CD14-positive monocyte (primary cell): ENCODE measurements around the gene L3MBTL4. TPM values are rescaled to one million over a fixed set of nuclear protein-coding genes. Genes with fewer than 3 reads are reported as not detected.

ENCODE experiments used
- DNase-seq, 3 donors: peaks; one replicate each; pipeline ENCODE4 v3.0.0-alpha.2; 2011 to 2022
- H2AFZ ChIP-seq: 2 replicates; pipeline ENCODE4 v1.6.0; 2012; ENCODE audit warnings: mild to moderate bottlenecking, low read depth, low read length, inconsistent platforms; ENCODE audit not compliant: insufficient read depth, poor library complexity, severe bottlenecking
- H3K27ac ChIP-seq, 2 donors: 1 replicate in 1 of 2; 2 replicates in 1 of 2; pipeline ENCODE4 v1.5.1; 2012 to 2013; ENCODE audit warnings: low read length in 2 of 2, control low read depth in 1 of 2, inconsistent platforms in 1 of 2, low read depth in 1 of 2, mild to moderate bottlenecking in 1 of 2
- H3K27me3 ChIP-seq, 2 donors: one replicate each; pipeline versions ENCODE4 v1.6.0 to v1.6.1; 2011 to 2013; ENCODE audit warnings: low read length in 2 of 2; ENCODE audit not compliant: control insufficient read depth in 2 of 2, insufficient read depth in 2 of 2
- H3K36me3 ChIP-seq, 2 donors: replicated peaks in 1 of 2; 1 replicate in 1 of 2; 2 replicates in 1 of 2; pipeline versions ENCODE4 v1.5.1 to v1.6.1; 2012 to 2013; ENCODE audit warnings: low read length in 2 of 2, control low read depth in 1 of 2, inconsistent platforms in 1 of 2, mild to moderate bottlenecking in 1 of 2; ENCODE audit not compliant: insufficient read depth in 2 of 2, control insufficient read depth in 1 of 2
- H3K4me1 ChIP-seq, 2 donors: 1 replicate in 1 of 2; 2 replicates in 1 of 2; pipeline versions ENCODE4 v1.5.1 to v1.6.1; 2012 to 2013; ENCODE audit warnings: low read length in 2 of 2, control low read depth in 1 of 2, inconsistent platforms in 1 of 2, mild to moderate bottlenecking in 1 of 2, moderate library complexity in 1 of 2; ENCODE audit not compliant: insufficient read depth in 2 of 2, control insufficient read depth in 1 of 2
- H3K4me2 ChIP-seq: replicated peaks from 2 replicates; pipeline ENCODE3; 2012; ENCODE audit warnings: low read length, moderate library complexity, mild to moderate bottlenecking; ENCODE audit not compliant: poor library complexity, severe bottlenecking; ENCODE audit errors: extremely low read depth
- H3K4me3 ChIP-seq, 3 experiments: fragments of 200-600 bp in 1 of 3; sonication (generic) in 1 of 3; replicated peaks in 1 of 3; 1 replicate in 2 of 3; 2 replicates in 1 of 3; pipeline ENCODE4 v1.5.1; 2011 to 2013; ENCODE audit warnings: low read length in 3 of 3, mild to moderate bottlenecking in 3 of 3, control low read depth in 2 of 3, low read depth in 2 of 3, inconsistent platforms in 1 of 3, moderate library complexity in 1 of 3
- H3K79me2 ChIP-seq: 2 replicates; pipeline ENCODE4 v1.6.0; 2012; ENCODE audit warnings: mild to moderate bottlenecking, control low read depth, inconsistent platforms, low read length, moderate library complexity; ENCODE audit not compliant: insufficient read depth
- H3K9ac ChIP-seq: 2 replicates; pipeline ENCODE4 v1.6.0; 2017; ENCODE audit warnings: low read length, mild to moderate bottlenecking; ENCODE audit not compliant: insufficient read depth, poor library complexity, severe bottlenecking
- H3K9me3 ChIP-seq, 2 donors: replicated peaks in 1 of 2; 1 replicate in 1 of 2; 2 replicates in 1 of 2; pipeline versions ENCODE4 v1.5.1 to v1.6.1; 2012 to 2013; ENCODE audit warnings: low read length in 2 of 2, control low read depth in 1 of 2; ENCODE audit not compliant: control insufficient read depth in 1 of 2, insufficient read depth in 1 of 2
- H4K20me1 ChIP-seq: 2 replicates; pipeline ENCODE4 v1.6.0; 2012; ENCODE audit warnings: mild to moderate bottlenecking, low read length, control low read depth, moderate library complexity; ENCODE audit not compliant: insufficient read depth
- H3K27ac Mint-ChIP-seq, 7 donors: one replicate each; pipeline ENCODE4 v1.8.0; 2020; ENCODE audit warnings: mild to moderate bottlenecking in 7 of 7, mixed read lengths in 7 of 7, moderate library complexity in 6 of 7, inconsistent platforms in 2 of 7
- H3K27me3 Mint-ChIP-seq, 3 donors: one replicate each; pipeline ENCODE4 v1.8.0; 2021 to 2022; ENCODE audit warnings: low read depth in 3 of 3, mild to moderate bottlenecking in 3 of 3, mixed read lengths in 3 of 3, moderate library complexity in 3 of 3, inconsistent platforms in 1 of 3
- H3K36me3 Mint-ChIP-seq, 2 donors: one replicate each; pipeline ENCODE4 v1.8.0; 2020; ENCODE audit warnings: mixed read lengths in 2 of 2, inconsistent platforms in 1 of 2, mild to moderate bottlenecking in 1 of 2
- H3K4me1 Mint-ChIP-seq: one replicate; pipeline ENCODE4 v1.8.0; 2020; ENCODE audit warnings: mild to moderate bottlenecking, mixed read lengths
- H3K4me3 Mint-ChIP-seq, 2 donors: one replicate each; pipeline ENCODE4 v1.8.0; 2020; ENCODE audit warnings: mild to moderate bottlenecking in 2 of 2, mixed read lengths in 2 of 2, moderate library complexity in 1 of 2
- H3K9me3 Mint-ChIP-seq, 7 donors: one replicate each; pipeline ENCODE4 v1.8.0; 2020 to 2022; ENCODE audit warnings: mixed read lengths in 7 of 7, mild to moderate bottlenecking in 6 of 7, moderate library complexity in 6 of 7, inconsistent platforms in 2 of 7
- CTCF ChIP-seq: fragments of 200-600 bp; IDR thresholded peaks from one replicate; pipeline ENCODE4 v1.8.0; 2022; ENCODE audit warnings: antibody characterized with exemption, mild to moderate bottlenecking
- WGBS: methylation state at CpG from one replicate; pipeline ENCODE4 v1.1.5; 2013; ENCODE audit warnings: missing lambda C conversion rate; ENCODE audit not compliant: insufficient coverage; 5-methylcytosine and 5-hydroxymethylcytosine counted together
- intact Hi-C, 2 donors: fragments of 100-400 bp; cut with micrococcal nuclease; formaldehyde crosslinking; loops; one replicate each; pipeline versions ENCODE4 v1.15.0 to v1.15.1; 2023
- polyA plus RNA-seq, 3 donors: library from polyadenylated mRNA; depleted of rRNA in 1 of 3; unstranded in 2 of 3; stranded (reverse) in 1 of 3; fragments of 300-500 nt in 2 of 3; fragments of >200 nt in 1 of 3; fragmentation: Illumina TruSeq in 2 of 3; gene quantifications; 1 replicate in 2 of 3; 2 replicates in 1 of 3; pipeline ENCODE4 v1.2.3, GENCODE V29; 2012 to 2021

Gene L3MBTL4
- polyA plus RNA-seq, 3 donors, result 0.55 to 1.2 (median 0.72) TPM

- Mint-ChIP-seq H3K4me1 (no peaks in the 10 kb centered on the region), H3K4me3 (no peak overlapping the region), H3K27me3 (peaks cover 0 to under 1% (median 0%) of the 10 kb centered on the region in 3 donors), H3K36me3 (peaks cover 0 to 3% of the 10 kb centered on the region in 2 donors), H3K27ac (no peak overlapping the region), H3K9me3 (peaks cover 9 to 20% (median 17%) of the 10 kb centered on the region in 7 donors)
- Histone ChIP-seq H3K9ac (no peak overlapping the region), H3K4me2 (no peak overlapping the region), H3K27ac (no peak overlapping the region), H3K4me1 (no peaks in the 10 kb centered on the region), H3K79me2 (no peaks in the 10 kb centered on the region), H3K27me3 (no peaks in the 10 kb centered on the region), H3K4me3 (no peak overlapping the region), H3K9me3 (peaks cover 8 to 12% of the 10 kb centered on the region in 2 donors), H4K20me1 (no peaks in the 10 kb centered on the region), H2AFZ (no peak overlapping the region), H3K36me3 (no peaks in the 10 kb centered on the region)
- no peak for TF ChIP-seq CTCF
- DNase-seq, result no peak
- intact Hi-C loops, result no loop called here
- WGBS, result 91% methylated on average over 8 of the region's 10 CpGs
Measured at GRCh38 chr18:6132751-6133368, 281.9 kb downstream of the L3MBTL4 start.

- H3K9ac ChIP-seq, result no peak overlapping the region
- Mint-ChIP-seq H3K27me3 (no peaks in the 10 kb centered on the region), H3K4me1 (no peaks in the 10 kb centered on the region)
Measured at GRCh38 chr18:6120820-6121279, 293.9 kb downstream of the L3MBTL4 start.

More at GRCh38 chr18:6120820-6121279, 293.9 kb downstream of the L3MBTL4 start:
- no peaks in the 10 kb centered on the region for H3K36me3 Mint-ChIP-seq
- peaks cover 5 to 8% of the 10 kb centered on the region in 2 donors for H3K9me3 ChIP-seq
- H2AFZ ChIP-seq, result no peak overlapping the region
- no peak overlapping the region for H3K4me3 Mint-ChIP-seq
- intact Hi-C loops, result no loop called here
- H3K9me3 Mint-ChIP-seq, result peaks cover 2 to 9% (median 6%) of the 10 kb centered on the region in 7 donors
- H3K4me3 ChIP-seq, result no peak overlapping the region
- no peak overlapping the region for H3K27ac ChIP-seq
- no peaks in the 10 kb centered on the region for H3K27me3 ChIP-seq
- no peaks in the 10 kb centered on the region for H4K20me1 ChIP-seq
- no peak overlapping the region for H3K4me2 ChIP-seq
- no peaks in the 10 kb centered on the region for H3K79me2 ChIP-seq
- DNase-seq, result no peak
- TF ChIP-seq CTCF, result no peak
- 100% methylated on average over 2 of the region's 4 CpGs for WGBS
- no peak overlapping the region for H3K27ac Mint-ChIP-seq
- no peaks in the 10 kb centered on the region for H3K4me1 ChIP-seq
- H3K36me3 ChIP-seq, result no peaks in the 10 kb centered on the region
